Stomach smooth muscle (tissue), 2 donors: Measurements from ENCODE around the gene MARCHF10.
"Not testable (repeated sequence)": the region's sequence is repeated elsewhere in the genome, so short reads cannot be mapped to it uniquely, and the experiment has no call there.

Experiments used
- H3K27ac ChIP-seq: one replicate; pipeline ENCODE4 v1.7.0; 2013; ENCODE audit warnings: mild to moderate bottlenecking, low read length, inconsistent platforms
- H3K27me3 ChIP-seq, 2 donors: one replicate each; pipeline ENCODE4 v1.7.0; 2013; ENCODE audit warnings: low read length in 2 of 2; ENCODE audit not compliant: insufficient read depth in 2 of 2, control insufficient read depth in 1 of 2
- H3K36me3 ChIP-seq, 2 donors: one replicate each; pipeline ENCODE4 v1.7.0; 2013; ENCODE audit warnings: low read length in 2 of 2; ENCODE audit not compliant: control insufficient read depth in 2 of 2, insufficient read depth in 2 of 2
- H3K4me1 ChIP-seq: one replicate; pipeline ENCODE4 v1.7.0; 2013; ENCODE audit warnings: low read length; ENCODE audit not compliant: control insufficient read depth, insufficient read depth
- H3K4me3 ChIP-seq, 2 donors: one replicate each; pipeline ENCODE4 v1.7.0; 2013; ENCODE audit warnings: low read length in 2 of 2
- H3K9ac ChIP-seq, 2 donors: one replicate each; pipeline ENCODE4 v1.7.0; 2013; ENCODE audit warnings: low read length in 2 of 2, mild to moderate bottlenecking in 1 of 2
- H3K9me3 ChIP-seq, 2 donors: one replicate each; pipeline ENCODE4 v1.7.0; 2013; ENCODE audit warnings: low read length in 2 of 2; ENCODE audit not compliant: control insufficient read depth in 2 of 2
- donor health status: healthy.
- donor health status: Pancreatic carcinoma.

The MARCHF10 gene, protein sequence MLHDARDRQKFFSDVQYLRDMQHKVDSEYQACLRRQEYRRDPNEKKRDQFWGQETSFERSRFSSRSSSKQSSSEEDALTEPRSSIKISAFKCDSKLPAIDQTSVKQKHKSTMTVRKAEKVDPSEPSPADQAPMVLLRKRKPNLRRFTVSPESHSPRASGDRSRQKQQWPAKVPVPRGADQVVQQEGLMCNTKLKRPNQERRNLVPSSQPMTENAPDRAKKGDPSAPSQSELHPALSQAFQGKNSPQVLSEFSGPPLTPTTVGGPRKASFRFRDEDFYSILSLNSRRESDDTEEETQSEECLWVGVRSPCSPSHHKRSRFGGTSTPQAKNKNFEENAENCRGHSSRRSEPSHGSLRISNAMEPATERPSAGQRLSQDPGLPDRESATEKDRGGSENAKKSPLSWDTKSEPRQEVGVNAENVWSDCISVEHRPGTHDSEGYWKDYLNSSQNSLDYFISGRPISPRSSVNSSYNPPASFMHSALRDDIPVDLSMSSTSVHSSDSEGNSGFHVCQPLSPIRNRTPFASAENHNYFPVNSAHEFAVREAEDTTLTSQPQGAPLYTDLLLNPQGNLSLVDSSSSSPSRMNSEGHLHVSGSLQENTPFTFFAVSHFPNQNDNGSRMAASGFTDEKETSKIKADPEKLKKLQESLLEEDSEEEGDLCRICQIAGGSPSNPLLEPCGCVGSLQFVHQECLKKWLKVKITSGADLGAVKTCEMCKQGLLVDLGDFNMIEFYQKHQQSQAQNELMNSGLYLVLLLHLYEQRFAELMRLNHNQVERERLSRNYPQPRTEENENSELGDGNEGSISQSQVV

DNA sequence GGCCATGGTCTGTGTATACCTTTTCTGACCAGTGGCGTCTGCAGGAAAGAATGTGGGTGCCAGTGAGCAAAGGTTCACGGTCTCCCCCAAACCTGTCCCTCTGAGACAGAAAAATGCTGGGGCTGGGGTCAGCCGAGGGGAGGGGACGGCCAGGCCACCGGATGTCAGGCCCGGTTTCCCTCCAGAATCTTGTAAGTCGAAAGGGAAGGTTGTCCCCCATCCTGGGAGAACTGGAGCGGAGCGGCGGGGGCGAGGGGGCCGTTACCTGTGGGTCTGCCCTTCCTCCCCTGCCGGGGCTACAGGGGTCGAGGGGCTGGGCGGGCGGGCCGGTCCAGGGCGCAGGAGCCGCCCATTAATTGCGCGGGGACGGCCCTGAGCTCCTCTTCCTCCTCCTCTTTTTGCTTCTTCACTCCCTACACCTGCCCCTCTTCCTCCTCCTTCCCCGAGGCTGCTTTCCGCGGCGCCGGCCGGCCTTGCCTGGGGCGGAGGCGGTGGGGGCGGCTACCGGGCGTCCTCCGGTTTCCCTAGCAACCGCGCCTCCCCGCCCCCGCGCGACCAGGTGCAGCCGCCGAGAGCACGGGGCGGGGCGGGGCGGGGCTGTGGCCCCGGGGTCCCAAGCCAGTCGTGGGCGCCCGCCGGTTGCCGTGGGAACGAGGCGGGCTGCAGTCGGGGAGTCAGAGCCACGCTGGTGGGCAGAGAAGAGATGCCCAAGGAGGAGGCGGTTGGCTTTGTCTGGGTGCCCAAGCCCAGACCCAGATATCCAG lies at the start of gene MARCHF10:
Gene MARCHF10, minus strand, starts transcription at position 503 of the 764 bp plus-strand sequence. CDS start 6,579 bp downstream, outside the sequence.
- Histone ChIP-seq H3K27me3 (peaks cover 4 to 16% of the 10 kb centered on the region in 2 donors), H3K9me3 (no peaks in the 10 kb centered on the region), H3K27ac (no peak within 1 kb of the TSS), H3K4me1 (peaks cover 2% of the 10 kb centered on the region), H3K4me3 (no peak within 1 kb of the TSS), H3K36me3 (no peaks in the 10 kb centered on the region), H3K9ac (no peak within 1 kb of the TSS)

DNA sequence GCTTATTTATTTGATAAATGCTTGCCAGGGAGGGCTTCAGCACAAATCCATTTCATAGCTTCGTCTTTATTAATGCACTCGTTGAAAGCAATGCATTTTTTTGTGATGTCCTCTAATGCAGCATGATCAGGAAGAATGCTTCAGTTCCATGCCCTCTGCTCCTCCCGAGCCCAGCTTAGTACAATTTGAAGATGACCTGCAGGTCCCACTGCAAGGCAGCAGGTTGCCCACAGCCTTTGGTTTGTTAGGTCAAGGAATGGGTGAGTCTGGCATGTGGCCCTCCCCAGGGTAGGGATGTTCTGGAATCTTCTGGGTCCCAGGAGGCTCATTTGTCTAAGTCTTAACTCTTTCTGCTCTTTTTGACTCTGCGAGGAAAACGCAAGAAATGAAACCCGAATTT lies 49.4 kb upstream of the MARCHF10 start:
- Histone ChIP-seq H3K4me3 (no peak overlapping the region), H3K27me3 (no peaks in the 10 kb centered on the region)

DNA sequence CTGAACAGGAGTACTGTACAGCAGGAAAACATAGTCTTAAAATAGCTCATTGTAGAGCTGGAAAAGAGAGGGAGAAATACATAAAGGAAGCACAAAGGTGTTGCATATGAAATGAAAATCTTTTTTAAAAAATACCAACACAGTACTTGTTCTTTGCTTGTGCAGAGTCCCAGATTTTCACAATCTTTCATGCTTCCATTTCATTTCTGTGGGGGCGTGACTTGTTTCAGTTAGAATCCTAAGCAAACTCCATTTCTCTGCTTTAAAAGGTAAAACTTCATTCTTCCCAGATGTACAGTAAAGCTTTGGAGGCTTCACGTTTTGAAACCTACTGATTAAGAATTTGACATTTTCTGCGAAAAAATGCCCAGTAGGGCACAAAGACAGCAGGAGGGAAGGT lies 48.5 kb upstream of the MARCHF10 start:
- no peak overlapping the region for H3K4me3 ChIP-seq
- H3K4me1 ChIP-seq: no peaks in the 10 kb centered on the region
- H3K27ac ChIP-seq: no peak overlapping the region
- H3K9me3 ChIP-seq: no peaks in the 10 kb centered on the region
- H3K27me3 ChIP-seq: no peaks in the 10 kb centered on the region
- no peak overlapping the region for H3K9ac ChIP-seq
- H3K36me3 ChIP-seq: no peaks in the 10 kb centered on the region

More for the DNA sequence above, 49.4 kb upstream of the MARCHF10 start:
- Histone ChIP-seq H3K4me1 (no peaks in the 10 kb centered on the region), H3K9ac (no peak overlapping the region), H3K27ac (no peak overlapping the region), H3K36me3 (no peaks in the 10 kb centered on the region), H3K9me3 (no peaks in the 10 kb centered on the region)

DNA sequence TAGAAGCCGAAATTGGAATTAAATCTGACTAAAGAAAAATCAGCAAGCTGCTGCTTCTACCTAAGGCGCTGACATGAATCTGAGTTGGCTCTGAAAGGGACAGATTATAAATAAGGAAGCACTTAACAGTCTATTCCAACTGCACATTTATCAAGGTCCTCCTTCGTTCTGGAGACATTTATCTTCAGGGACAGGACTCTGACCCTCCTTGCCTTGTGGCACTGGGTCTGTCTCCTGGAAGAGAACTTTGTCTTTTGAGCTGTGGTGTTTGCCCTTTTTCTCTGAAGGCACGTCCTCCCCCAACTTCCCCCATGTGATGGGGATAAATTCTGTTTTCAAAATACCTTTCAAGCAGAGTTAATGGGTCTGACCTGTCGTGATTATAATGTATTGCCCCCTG lies 47.0 kb upstream of the MARCHF10 start:
- no peak overlapping the region for H3K27ac ChIP-seq
- H3K9ac ChIP-seq: no peak overlapping the region
- H3K9me3 ChIP-seq: no peaks in the 10 kb centered on the region
- H3K4me3 ChIP-seq: no peak overlapping the region
- H3K36me3 ChIP-seq: no peaks in the 10 kb centered on the region
- H3K27me3 ChIP-seq: no peaks in the 10 kb centered on the region
- H3K4me1 ChIP-seq: no peaks in the 10 kb centered on the region

DNA sequence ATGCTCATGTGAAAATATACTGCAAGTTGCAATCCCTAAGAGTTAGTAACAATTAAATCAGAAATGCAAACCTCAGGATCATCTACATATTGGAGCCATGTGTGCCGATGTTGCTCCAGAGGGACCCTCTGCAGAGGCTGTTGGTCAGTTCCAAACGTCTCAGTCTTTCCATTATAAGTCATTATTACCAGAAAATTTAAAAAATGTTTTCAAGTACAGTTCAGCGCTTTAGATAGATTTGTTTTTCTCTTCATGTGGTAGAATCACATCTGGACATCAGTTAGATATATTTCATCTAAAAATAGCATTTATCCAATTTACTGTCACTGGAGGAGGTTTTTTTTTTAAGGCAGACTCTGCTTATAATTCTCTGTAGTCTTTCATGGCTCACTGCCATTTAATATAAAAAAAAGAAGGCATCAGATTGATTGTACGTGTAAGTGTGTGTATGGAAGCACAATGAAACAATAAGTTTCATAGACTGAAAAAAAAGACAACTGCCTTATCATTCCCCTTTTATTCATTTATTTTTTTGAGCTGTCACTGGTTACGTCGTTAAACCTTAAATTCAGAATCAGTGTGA lies 46.1 kb upstream of the MARCHF10 start:
- Histone ChIP-seq H3K4me3 (no peak overlapping the region), H3K9me3 (no peaks in the 10 kb centered on the region), H3K9ac (no peak overlapping the region), H3K27ac (no peak overlapping the region), H3K36me3 (no peaks in the 10 kb centered on the region), H3K27me3 (no peaks in the 10 kb centered on the region), H3K4me1 (no peaks in the 10 kb centered on the region)

DNA sequence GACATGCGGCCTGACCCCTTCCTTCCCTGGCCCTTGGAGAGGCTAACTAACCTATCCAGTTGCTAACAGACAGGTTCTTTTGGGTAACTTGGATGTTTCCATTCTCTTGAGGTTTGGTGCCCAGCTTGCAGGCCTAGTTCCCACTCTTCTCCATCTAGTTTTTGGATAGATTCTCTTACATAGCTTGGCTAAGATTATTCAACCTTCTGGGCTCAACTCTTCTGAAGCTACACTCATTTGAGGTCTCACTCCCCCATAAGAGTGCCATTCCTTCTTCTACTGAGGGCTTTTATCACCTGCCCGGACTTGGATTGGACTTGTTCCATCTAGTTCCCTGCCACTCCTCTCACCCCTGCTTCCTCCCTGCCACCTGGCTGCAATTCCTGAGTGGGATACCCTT lies 44.1 kb upstream of the MARCHF10 start:
- H3K27me3 ChIP-seq: no peaks in the 10 kb centered on the region
- no peak overlapping the region for H3K9ac ChIP-seq
- no peaks in the 10 kb centered on the region for H3K4me1 ChIP-seq
- no peaks in the 10 kb centered on the region for H3K36me3 ChIP-seq
- H3K9me3 ChIP-seq: no peaks in the 10 kb centered on the region
- H3K4me3 ChIP-seq: no peak overlapping the region
- no peak overlapping the region for H3K27ac ChIP-seq

DNA sequence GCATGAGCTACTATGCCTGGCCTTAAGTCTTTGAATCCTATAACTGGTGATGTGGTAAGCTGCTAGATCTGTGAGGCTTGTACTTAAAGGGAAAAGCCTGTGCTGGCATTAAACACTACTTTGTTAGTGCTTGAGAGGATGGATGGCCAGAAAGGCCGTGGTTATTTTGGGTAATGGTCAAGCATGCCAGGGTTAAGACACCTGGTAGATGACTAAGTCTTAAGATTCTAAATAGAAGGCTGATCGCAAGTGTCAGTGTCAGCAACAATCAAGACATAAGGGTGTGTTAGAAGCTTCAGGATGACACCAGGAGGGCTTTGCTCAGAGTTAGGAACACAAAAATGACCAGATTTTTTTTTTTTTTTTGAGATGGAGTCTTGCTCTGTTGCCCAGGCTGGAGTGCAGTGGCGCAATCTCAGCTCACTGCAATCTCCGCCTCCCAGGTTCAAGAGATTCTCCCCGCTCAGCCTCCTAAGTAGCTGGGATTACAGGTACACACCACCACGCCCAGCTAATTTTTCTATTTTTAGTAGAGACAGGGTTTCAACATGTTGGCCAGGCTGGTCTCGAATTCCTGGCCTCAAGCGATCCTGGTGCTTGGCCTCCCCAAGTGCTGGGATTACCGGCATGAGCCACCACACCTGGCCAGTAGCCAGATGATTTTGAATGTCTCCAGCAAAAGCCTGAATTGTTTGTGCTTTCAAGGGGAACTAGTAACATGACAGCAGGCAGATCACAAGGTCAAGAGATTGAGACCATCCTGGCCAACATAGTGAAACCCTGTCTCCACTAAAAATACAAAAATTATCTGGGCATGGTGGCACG lies 41.7 kb upstream of the MARCHF10 start:
- H3K27me3 ChIP-seq, H3K4me1 ChIP-seq, H3K36me3 ChIP-seq, H3K9me3 ChIP-seq, H3K27ac ChIP-seq, H3K9ac ChIP-seq, H3K4me3 ChIP-seq: not testable (repeated sequence)

DNA sequence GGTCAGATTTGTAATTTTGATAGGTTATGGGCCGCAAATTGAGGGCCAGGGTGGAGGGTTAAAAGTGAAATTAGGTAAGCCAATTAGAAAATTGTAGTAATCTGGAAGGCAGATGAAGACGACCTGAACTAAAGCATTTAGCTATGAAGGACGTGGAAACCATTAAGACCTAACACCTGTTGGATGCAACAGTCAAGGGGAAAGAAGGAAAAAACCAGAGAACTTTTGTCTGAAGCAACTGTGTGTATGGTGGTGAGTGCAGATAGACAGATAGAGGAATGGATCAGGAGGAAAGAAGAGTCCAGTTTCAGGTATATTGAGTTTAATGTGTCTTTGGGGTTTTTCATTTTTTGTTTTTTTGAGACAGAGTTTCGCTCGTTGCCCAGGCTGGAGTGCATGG lies 40.2 kb upstream of the MARCHF10 start:
- Histone ChIP-seq H3K27ac (no peak overlapping the region), H3K9me3 (no peaks in the 10 kb centered on the region), H3K36me3 (no peaks in the 10 kb centered on the region), H3K4me1 (no peaks in the 10 kb centered on the region), H3K9ac (no peak overlapping the region), H3K27me3 (no peaks in the 10 kb centered on the region), H3K4me3 (no peak overlapping the region)

DNA sequence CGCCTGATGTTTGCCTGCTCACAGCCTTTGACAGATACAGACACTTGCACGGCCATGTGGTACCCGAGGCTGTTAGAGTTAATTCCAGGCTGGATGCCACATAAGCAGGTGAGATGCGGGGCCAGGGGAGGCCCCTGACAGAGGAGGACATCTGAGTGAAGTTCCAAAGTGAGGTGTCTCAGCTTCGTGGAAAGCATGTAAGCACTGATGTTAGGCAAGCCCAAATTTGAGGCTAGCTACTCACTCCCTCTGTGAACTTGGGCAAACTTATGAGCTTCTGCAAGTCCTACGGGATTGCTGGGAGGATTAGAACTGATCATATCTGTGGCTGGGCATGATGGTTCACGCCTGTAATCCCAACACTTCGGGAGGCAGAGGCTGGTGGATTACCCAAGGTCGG lies 39.3 kb upstream of the MARCHF10 start:
- H3K36me3 ChIP-seq: no peaks in the 10 kb centered on the region
- no peaks in the 10 kb centered on the region for H3K9me3 ChIP-seq
- H3K27me3 ChIP-seq: no peaks in the 10 kb centered on the region
- no peak overlapping the region for H3K4me3 ChIP-seq
- H3K27ac ChIP-seq: no peak overlapping the region
- H3K9ac ChIP-seq: no peak overlapping the region
- H3K4me1 ChIP-seq: no peaks in the 10 kb centered on the region

DNA sequence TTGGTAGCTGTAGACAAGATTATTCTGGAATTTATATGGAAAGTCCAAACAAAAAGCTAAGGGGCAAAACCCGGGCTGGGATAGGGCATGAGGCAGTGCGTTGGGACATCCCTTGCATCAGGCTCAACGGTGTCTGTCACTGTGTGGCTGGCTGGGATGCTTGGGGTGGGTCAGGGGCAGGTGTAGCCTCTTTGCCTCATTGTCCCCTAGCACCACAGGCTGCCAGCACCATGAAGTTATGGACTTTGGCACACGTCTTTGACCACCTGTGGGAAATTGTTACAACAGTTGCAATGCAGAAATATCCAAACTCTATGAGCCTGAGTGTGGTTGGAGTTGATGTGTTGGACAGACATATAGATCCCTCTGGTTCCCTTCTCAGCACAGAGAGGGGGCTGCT lies 32.8 kb upstream of the MARCHF10 start:
- Histone ChIP-seq H3K27ac (no peak overlapping the region), H3K27me3 (no peaks in the 10 kb centered on the region), H3K4me3 (no peak overlapping the region)

More for the DNA sequence above, 32.8 kb upstream of the MARCHF10 start:
- Histone ChIP-seq H3K36me3 (no peaks in the 10 kb centered on the region), H3K9ac (no peak overlapping the region), H3K9me3 (peaks cover 0 to under 1% of the 10 kb centered on the region in 2 donors), H3K4me1 (no peaks in the 10 kb centered on the region)
